Chondrocyte (in vitro differentiated cells): ENCODE measurements around the gene MSANTD1. TPM values are rescaled to one million over a fixed set of nuclear protein-coding genes. Genes with fewer than 3 reads are reported as not detected.

Experiments
- DNase-seq: peaks from one replicate; pipeline ENCODE4 v3.0.0; 2021; ENCODE audit warnings: mixed read lengths, low spot score
- H3K27ac Mint-ChIP-seq: one replicate; pipeline ENCODE4 v1.8.0; 2021; ENCODE audit warnings: mild to moderate bottlenecking, moderate library complexity, mixed read lengths; ENCODE audit not compliant: unreplicated experiment
- H3K27me3 Mint-ChIP-seq: 2 replicates; pipeline ENCODE4 v1.8.0; 2021; ENCODE audit warnings: low read depth, mixed read lengths
- H3K36me3 Mint-ChIP-seq: 2 replicates; pipeline ENCODE4 v1.8.0; 2021; ENCODE audit warnings: low read depth, mixed read lengths
- H3K4me1 Mint-ChIP-seq: 2 replicates; pipeline ENCODE4 v1.8.0; 2021; ENCODE audit warnings: low read depth, mild to moderate bottlenecking, mixed read lengths
- H3K4me3 Mint-ChIP-seq: one replicate; pipeline ENCODE4 v1.8.0; 2021; ENCODE audit warnings: mild to moderate bottlenecking, moderate library complexity, mixed read lengths; ENCODE audit not compliant: unreplicated experiment
- H3K9me3 Mint-ChIP-seq: 2 replicates; pipeline ENCODE4 v1.8.0; 2021; ENCODE audit warnings: low read depth, mixed read lengths
- total RNA-seq: library from RNA; stranded (reverse); gene quantifications from 3 replicates; pipeline ENCODE4 v1.2.1, GENCODE V29; 2021
- TF ChIP-seq, protein P1 (sequence below): fragments of 200-600 bp; sonication (generic); IDR thresholded peaks from 2 replicates; pipeline ENCODE4 v1.5.0; 2021; ENCODE audit warnings: antibody characterized with exemption, mild to moderate bottlenecking, moderate library complexity

MSANTD1 gene
- total RNA-seq, 1 donor from 2014 or later: 0.55 TPM

DNA sequence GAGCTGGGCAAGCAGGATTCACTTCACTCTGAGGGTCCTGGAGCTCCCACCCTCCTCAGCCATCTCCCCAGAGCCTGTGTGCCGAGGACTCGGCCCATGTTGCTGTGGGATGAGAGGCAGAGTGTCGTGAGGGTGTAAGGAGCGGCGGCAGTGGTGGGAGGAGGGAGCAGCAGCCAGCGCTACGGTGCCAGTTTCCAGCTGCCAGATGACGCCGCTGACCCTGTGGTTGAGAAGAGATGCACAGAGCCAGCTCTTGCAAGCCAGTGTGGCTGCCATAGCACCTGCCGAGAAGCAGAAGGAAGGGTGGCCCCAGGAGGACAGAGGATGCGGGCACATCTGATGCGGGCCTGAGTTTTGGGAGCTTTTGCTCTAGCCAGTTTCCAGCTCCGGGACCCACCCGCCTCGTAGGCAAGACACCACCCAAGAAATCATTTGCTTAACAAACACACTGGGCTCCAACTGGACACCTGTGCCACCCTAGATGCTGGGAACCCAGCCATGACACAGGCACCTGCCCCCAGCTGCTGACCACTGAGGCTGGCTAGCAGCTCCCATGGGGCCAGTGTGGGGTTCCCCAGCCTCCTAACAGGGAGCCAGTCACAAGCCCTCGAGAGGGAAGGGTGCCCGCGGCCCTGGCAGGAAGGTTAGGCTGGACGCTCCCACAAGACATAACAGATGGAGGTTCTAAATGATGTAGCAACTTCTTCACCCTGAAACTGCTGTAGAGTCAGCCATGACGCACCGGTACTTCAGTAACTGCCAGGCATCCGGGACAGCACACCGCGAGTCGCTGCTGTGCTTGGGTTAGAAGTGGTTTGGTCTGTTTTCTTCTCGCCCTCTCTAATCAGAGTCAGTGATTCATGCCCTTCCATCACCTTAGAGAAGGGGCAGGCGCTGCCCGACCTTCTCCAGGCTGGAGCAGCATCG, 8.9 kb downstream of the MSANTD1 start:
- TF ChIP-seq, protein P1, sequence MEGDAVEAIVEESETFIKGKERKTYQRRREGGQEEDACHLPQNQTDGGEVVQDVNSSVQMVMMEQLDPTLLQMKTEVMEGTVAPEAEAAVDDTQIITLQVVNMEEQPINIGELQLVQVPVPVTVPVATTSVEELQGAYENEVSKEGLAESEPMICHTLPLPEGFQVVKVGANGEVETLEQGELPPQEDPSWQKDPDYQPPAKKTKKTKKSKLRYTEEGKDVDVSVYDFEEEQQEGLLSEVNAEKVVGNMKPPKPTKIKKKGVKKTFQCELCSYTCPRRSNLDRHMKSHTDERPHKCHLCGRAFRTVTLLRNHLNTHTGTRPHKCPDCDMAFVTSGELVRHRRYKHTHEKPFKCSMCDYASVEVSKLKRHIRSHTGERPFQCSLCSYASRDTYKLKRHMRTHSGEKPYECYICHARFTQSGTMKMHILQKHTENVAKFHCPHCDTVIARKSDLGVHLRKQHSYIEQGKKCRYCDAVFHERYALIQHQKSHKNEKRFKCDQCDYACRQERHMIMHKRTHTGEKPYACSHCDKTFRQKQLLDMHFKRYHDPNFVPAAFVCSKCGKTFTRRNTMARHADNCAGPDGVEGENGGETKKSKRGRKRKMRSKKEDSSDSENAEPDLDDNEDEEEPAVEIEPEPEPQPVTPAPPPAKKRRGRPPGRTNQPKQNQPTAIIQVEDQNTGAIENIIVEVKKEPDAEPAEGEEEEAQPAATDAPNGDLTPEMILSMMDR: no peak
- Mint-ChIP-seq H3K9me3 (no peaks in the 10 kb centered on the region), H3K36me3 (peaks cover 2% of the 10 kb centered on the region), H3K4me1 (no peaks in the 10 kb centered on the region), H3K27ac (no peak overlapping the region), H3K27me3 (no peaks in the 10 kb centered on the region), H3K4me3 (no peak overlapping the region)
- peak; percentile 88 for DNase-seq

DNA sequence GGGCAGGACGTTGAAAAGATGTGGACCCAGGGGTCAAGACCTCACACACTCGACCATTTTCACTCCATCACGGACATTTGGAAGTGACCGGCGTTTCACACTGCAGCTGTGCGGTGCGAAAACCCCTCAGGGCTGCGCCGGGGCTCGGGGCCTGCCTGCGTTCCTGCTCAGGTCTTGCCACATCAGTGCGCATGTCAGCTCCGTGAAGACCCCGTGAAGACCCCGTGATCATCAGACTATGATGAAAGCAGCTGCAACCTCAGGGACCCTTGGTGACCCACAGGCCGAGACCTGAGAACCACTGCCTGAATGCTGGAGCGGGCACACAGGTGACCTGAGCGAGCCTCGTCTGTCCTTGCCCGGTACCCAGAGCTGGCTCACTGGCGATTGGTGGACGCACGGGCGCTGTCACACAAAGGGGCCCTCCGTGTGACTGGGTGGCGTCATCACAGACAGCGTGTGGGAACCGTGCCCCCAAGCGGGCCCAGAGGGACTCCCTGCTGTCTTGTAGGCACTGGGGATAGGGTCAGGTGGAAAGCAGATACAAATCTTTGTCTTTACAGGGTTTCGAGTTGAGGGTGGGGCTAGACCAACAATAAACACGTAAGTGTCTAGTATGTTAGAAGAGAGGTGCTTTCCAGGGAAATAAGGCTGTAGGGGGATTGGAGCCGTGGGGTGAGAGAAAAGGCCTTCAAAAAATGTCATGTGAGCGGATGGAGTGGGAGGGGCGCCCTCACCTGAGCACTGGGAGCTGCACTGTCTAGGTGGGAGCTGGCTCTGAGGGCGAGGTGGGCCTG, 12.7 kb downstream of the MSANTD1 start:
- DNase-seq: peak; percentile 83
- no peak overlapping the region for H3K27ac Mint-ChIP-seq
- H3K4me1 Mint-ChIP-seq: no peaks in the 10 kb centered on the region
- H3K4me3 Mint-ChIP-seq: no peak overlapping the region
- no peaks in the 10 kb centered on the region for H3K36me3 Mint-ChIP-seq
- no peaks in the 10 kb centered on the region for H3K27me3 Mint-ChIP-seq
- TF ChIP-seq, protein P1: no peak
- H3K9me3 Mint-ChIP-seq: no peaks in the 10 kb centered on the region

DNA sequence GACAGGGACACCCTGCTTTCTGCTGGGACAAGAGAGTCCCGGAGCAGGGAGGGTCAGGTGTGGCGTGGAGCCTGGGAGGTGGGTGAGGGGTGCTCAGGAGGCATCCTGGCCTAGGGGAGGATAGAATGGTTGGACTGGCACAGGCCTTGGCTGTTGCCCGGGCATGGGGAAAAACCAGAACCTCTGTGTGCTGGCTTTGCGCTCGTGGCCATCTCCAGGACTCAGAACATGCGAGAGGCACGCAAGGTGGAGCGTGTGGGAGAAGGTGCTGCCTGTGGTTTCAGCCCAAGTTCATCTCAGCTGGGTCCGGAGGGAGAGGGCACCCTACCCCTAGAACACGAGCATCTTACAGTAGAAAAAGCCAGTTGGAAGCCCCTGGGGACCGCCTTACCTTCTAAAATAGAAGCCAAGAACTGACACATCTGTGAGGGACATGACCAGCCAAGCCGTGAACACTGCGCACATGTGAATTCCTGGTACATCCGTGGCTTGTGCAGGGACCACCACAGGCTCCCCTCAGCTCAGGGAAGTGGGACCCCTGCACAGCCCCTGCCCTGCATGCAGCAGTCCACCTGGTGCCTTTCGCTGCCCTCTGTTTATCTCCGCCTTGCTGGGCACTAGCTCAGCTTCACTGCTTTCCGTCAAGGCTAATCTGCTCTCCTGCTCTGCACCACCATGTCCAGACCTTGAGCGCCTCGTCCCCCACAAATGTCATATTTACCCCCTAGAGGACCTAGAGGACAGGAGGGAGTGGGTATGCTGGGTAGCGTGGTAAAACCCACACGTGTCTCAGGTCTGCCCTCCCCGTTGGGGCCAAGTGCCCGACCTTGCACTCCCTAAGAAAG, 13.5 kb downstream of the MSANTD1 start:
- DNase-seq: peak; percentile 62
- TF ChIP-seq, protein P1: no peak
- Mint-ChIP-seq H3K9me3 (no peaks in the 10 kb centered on the region), H3K4me3 (no peak overlapping the region), H3K27me3 (no peaks in the 10 kb centered on the region), H3K4me1 (no peaks in the 10 kb centered on the region), H3K27ac (no peak overlapping the region), H3K36me3 (no peaks in the 10 kb centered on the region)

DNA sequence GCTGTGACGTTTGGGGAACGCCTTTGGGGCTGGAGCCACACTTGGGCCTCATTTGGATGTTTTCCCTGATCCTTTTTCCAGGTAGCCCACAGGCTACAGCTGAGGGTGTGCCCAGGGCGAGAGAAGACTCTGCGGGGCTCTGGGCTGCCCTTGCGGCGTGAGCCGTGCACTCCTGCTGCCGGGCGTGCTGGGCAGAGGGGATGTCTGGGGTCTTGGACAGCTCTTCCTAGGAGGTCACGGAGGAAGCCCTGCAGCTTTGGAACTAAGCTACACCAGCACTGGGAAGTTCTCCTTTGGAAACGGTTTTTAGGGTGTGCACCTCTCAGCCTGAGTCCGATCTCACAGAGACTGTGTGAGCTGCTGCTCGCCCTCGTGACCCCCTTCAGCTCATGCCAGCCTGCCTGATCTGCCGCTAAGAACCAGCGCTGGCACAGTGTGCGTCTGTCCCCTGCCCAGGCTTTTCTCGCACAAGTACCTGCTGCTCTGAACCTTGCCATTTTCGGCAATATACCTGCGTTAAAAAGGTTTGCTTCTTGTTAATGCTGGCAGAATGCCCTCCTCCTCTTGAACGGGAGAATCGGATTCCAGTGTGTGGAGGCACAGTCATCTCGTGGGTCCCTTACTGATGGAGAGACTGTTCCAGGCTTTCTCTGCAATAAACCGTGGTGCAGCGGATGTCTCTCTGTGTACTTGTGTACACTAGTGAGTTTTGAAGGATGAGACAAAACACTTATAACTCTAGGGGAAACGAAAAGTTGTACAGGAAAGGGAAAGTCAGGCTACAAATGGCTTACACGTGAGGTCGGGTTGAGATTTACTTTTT, 14.3 kb downstream of the MSANTD1 start:
- H3K9me3 Mint-ChIP-seq: no peaks in the 10 kb centered on the region
- H3K27ac Mint-ChIP-seq: no peak overlapping the region
- no peak overlapping the region for H3K4me3 Mint-ChIP-seq
- no peaks in the 10 kb centered on the region for H3K4me1 Mint-ChIP-seq
- TF ChIP-seq, protein P1: no peak
- peak; percentile 55 for DNase-seq
- no peaks in the 10 kb centered on the region for H3K36me3 Mint-ChIP-seq
- no peaks in the 10 kb centered on the region for H3K27me3 Mint-ChIP-seq
